GM21360 (cell line): ENCODE measurements around the gene IL18BP.

Experiments used
- ATAC-seq: cut with Tn5 transposase; IDR thresholded peaks from one replicate; pipeline ENCODE4 v1.9.1; 2021; ENCODE audit warnings: mild to moderate bottlenecking, moderate library complexity; ENCODE audit not compliant: unreplicated experiment

Gene IL18BP

DNA sequence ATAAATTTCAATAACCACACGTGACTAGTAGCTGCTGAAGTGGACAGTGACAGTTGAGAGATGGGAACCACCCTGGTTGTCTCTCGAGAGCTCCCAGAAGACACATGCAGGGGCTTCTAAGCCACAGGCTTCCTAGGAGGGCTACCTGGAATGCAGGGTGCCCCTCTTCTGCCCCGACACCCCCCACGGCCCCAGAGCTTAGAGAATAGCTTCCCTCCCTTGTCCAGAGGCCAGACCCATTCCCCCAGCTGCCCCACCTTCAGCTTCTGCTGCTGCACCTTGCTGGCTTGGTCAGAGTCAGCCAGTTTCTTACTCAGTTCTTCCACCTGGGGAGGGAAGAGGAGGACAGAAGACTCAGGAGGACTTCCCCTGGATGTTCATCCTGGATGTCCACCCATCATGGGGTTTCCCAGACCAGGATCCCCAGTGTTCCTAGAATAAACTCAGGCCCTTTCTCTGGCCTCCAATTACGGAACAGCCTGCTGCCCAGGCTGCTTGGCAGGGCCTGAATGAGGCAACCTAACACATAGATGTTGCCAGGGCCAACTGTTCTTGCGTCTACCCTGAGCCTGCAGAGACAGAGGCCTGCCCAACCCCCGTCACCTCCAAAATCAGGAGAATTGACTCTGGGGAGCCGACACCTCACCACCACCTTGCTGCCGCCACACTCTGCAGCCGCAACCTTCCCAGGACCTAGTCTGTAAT, 12.0 kb downstream of the IL18BP start:
- ATAC-seq: no peak

DNA sequence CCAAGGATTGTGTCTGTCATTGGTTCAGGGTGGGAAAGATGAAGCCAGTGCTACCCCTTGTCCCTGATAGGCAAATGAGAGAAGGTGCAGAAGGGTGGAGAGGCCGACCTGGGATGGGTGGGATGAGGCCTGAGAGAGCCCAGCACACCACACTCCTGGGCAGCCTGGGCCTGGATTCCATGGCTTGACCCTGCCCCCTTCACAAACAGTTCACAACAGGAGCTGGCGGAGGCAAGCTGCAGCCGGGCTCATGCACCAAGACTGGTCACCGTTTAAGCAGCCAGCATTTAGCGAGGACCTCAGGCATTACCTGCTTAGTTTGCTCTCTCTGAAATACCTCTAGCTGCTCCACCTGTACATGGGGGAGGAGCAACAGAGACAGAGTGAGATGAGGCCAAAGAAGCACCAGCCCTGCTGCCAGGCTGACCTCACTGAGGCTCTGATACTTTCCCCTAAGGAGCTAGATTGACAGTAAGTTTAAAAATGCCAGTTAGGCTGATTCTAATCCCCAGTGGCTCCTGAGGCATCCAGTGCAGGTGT, 13.5 kb downstream of the IL18BP start:
- no peak for ATAC-seq

DNA sequence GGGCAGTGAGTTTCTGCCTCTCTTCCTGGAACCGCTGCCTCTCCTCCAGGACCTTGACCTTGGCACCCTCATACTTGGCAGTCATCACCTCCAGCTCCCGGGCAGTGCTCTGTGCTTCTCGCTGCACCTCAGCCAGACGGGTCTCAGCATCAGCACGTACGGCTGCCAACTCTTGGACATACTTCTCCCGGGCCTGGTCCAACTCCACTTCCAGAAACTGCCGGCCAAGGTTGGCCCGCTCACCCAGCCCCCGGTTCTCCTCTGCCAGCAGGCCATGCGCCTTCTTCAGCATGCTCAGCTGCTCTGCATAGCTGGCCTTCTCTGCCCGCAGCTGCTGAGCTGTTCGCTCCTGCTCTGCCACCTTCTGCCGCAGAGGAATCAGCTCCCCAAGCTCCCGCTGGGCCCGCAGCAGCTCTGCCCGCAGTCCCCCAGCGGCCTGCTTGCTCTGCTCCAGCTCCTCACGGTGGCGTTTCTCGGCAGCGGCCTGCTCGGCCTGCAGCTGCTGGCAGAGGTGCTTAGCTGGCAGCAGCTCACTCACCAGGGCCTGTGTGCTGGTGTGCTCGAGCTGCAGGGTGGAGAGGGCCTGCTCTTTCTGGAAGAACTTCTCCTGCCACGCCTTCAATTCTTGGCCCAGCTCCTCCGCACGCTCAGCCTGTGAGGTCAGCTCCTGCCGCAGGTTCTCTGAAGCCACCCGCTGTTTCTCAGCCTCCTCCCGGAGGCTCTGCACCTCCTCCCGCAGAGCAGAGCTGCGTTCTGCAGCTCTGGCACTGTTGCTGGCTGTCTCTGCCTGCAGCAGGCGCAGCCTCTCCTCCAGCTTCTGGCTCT, 14.4 kb downstream of the IL18BP start:
- no peak for ATAC-seq

DNA sequence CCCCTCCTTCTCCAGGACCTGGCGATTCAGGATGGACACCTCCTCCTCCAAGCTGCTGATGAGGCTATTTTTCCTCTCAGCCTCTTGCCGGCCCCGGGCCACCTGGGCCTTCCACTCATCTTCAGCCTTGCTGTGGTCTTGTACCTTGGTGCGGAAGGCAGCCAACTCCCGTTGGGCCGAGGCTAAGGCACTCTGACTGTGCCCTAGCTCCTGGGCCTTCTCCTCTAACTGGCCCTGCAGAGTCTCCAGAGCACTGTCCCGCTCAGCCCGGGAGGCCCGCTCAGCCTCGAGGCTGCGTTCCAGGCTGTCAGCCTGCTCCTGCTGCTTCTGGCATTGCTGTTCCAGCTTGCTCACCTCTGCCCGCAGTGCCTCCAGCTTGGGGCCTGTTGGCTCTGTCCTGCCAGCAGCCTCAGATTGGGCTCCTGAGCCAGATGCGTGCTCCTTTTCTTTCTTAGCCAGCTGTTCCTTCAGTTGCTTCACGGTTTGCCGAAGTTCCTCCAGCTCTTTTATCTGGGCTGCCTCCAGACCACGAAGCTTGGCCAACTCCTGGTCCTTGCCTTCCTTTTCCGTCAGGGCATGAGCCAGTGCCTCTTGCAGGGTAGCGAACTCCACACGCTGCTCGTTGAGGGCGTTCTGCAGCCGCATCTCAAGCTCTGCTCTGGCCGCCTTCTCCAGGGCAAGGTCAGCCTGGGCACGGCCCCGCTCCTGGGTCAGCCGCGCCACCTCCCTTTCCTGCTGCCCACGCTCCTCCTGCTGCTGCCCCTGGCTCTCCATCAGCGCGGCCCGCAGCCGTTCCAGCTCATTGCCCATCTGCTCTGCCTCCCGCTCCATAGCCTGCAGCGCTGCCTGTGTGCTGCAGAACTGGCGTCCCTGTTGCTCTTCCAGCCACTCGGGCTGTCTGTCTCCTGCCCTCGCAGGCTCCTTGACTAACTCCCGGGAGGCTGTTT, 15.3 kb downstream of the IL18BP start:
- no peak for ATAC-seq

DNA sequence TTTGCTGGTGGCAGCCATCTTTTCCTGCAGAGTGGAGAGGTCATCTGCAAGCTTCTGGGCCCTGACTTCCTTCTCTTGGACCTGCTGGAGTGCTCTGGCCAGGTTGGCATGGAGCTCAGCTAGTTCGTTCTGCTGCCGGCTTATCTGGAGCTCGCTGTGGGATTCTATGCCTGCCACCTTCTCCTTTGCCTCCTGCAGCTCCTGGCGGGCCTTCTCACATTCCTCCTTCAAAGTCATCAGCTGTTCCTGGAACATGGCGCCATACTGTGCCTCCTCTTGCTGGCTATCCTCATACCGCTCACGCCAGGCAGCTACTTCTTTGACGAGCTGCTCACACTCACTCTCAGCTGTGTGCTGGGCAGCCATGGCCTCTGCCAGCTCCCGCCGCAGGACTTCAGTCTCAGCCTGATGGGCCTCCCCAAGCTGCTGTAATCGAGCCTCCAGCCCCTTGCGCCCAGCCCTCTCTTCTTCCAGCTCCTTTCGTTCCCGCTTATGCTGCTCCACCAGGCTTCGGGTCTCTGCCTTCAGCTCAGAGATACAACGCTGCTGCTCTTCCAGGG, 16.1 kb downstream of the IL18BP start:
- no peak for ATAC-seq

DNA sequence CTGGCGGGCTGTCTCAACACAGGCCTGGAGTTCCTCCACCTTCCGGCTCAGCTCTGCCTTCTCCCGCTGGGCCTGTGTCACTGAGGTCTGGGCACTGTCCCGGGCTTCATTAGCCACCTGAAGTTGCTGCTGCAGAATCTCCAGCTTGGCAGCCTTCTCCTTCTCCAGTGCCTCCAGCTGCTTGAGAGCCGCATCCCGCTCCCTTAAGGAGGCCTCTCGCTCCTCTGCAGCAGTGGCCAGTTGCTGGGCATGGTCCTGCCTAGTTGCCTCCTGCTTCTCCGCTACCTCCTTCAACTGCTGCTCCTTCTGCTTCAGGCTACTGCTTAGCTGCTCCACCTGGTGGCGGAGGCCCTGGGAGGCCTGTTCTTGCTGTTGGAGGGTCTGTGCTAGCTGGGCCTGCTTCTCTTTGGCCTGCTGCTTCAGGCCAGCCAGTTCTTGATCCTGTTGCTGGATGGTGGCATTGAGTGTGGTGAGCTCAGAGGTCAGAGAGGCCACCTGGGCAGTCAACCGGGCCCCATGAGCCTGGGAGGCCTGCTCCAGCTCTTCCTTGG, 16.9 kb downstream of the IL18BP start:
- no peak for ATAC-seq

DNA sequence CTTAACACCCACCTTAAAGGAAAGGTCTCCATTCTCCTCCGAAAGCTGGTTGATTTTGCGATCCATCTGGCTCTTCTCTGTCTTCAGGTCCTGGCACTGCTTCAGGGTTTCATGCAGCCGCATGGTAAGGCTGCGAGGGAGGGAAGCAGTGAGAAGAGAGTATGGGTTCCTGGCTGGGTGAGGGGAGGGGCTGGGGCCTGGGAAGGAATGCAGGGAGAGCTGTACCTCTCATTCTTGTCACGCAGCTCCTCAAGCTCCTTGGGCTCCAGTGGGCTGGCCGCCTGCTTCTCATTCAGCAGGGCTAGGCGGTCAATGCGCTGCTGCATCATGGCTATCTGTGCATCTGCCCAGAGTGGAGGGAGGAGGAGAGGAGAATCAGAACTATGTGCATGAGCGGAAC, 19.5 kb downstream of the IL18BP start:
- no peak for ATAC-seq

DNA sequence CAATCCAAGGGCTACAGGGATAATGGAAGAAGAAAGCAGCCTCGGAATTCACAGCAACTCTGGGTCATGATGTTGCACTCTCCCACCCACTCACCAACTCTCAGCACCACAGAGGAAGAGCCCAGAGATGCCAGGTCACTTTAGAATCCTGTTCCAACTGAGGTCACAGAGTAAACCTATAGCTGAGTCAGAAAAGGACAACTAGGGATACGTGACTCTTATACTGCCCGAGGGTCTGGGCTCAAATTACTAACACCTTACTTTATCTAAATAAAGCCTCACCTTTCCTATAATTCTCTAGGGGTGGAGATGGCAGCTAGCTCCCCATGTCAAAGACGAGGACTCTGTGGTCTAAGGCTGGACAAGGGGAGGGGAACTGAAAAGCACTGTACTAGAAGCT, 24.6 kb downstream of the IL18BP start:
- no peak for ATAC-seq

DNA sequence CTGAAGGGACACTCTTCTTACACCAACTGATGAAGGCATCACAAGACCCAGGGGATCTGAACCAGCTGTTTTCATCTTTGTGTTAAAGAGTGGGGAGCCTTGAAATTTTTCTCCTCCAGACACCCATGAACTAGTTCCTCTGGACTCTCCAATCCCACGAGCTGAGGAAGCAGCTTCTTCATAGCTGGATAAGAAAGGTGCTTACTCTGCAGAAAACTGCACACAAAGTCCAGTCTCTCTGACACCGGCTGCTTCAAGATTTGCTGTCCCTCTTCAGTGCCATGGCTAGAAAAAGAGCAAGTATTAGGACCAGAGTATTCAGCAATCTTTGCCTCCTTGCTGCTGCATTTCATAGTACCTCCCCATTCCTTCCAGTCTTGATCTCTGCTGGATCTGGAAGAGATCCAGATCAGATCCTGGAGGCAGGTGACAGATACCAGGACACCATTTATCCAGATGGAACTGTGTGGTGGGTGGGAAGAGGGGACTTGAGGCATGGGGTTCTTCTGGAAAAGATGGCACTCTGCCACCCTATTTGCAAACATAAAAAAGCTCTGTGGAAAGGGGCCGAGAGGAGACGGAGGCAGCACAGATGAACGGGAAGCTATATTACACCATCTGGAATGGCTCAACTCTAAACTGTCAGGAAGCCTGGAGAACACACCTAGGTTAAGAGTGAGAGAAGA, 25.5 kb downstream of the IL18BP start:
- no peak for ATAC-seq

DNA sequence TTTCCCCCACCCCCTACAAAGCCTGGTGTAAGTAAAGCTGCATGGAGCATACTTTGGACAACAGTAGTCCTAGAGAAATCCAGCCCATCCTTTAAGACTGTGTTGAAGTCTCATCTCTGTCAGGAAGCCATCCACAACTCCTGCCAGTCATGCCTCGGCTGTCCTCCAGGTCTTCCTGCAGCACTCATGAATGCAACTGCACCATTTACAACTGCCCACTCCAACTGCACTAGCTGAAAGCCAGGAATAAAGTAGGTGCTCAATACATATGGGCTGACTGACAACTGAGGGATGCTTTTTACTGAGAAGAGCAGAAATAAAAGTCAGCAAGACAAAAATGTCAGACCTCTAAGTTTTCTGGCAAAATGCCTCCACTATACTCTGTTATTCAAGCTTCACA, 27.4 kb downstream of the IL18BP start:
- no peak for ATAC-seq

DNA sequence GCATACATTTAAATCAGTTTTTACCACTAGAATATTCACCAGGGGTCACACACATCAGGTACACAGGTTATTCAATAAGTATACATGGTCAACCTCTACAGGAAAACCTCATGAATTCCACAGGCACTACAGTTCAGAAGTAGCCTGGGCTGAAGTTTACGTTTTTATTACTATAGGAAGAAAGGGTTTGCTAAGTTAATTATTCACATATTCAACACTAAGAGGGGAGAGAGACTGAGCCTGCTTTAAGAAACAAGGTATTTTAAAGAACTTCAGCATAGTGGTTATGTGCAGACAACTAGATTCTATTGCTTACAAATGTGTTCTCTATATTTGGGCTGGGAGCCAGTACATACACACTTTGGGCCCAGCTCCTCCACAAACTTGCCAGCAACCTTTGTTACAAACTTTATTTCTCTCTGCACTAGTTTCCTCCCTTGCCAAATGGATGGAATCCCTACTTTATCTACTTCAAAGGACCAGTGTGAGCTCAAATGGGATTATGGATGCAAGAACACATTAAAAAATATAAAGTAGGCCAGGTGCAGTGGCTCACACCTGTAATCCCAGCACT, 31.9 kb downstream of the IL18BP start:
- no peak for ATAC-seq

DNA sequence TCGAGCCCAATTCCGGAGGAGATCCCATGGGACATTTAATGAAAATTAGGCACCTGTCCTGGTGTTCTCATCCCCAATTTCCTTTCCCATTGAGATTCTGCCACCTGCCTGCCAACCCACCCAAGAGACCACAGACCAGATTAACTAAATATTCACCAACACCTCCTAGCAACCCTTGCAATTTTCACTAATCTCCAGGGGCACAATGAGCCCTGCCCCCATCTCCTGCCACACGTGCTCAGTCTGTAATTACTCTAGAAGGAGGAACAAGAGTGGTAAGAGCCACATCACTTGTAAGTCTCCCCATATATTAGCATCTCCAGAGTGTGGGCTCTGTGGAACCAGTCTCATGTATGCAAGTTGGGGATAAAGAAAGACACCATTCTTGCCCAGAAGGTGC, 38.0 kb downstream of the IL18BP start:
- no peak for ATAC-seq

DNA sequence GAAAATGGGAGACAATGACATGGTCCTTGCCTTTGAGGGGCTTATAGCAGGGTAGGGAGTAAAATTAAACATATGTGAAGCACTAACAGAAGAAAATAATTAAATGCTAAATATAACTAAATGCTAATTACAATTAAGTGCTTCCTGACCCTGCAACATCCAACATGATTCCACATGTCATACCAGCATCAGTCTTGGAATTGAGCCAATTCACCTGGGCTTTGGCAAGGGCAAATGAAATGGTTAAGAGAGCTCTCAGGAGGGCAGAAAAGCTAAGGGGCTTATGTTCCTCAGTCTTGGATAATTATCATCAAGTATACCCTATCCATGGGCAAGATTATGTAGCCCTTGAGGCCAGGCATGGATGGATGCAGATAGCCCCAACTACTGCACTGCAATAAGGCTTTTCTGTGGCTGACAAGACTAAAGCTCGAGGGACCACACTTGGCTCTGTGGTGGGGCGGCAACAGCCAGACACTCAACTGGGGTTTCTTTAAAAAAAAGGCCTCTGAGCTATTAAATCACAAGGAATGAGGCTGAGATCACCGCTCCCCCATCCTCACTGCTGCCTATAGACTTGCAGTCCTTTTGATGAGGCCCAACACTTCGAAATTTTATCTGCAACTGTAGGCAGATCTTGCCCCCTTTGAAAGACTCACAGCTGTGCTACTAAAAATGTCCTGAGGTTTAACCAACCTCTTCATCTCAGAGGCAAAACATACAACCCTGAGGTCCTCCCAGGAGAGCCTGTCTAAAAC, 39.0 kb downstream of the IL18BP start:
- no peak for ATAC-seq

DNA sequence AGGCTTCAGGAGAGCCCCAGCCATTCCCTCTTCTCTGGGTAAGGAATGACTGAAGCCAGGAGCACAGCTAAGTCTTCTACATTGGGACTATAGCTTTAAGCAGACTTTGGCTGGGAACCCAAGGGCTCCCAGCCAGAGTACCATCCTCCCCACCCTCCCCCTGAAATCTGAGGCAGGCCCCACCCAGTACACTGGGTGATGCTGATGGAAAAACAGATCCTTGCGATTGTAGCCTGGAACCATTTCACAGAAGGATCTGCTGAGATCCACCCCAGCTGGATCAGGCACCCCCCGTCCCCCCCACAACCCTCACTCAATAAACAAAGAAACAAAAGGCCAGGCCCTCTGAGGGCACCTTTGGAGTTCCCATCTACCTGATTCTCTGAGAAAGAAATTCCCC, 39.8 kb downstream of the IL18BP start:
- no peak for ATAC-seq

DNA sequence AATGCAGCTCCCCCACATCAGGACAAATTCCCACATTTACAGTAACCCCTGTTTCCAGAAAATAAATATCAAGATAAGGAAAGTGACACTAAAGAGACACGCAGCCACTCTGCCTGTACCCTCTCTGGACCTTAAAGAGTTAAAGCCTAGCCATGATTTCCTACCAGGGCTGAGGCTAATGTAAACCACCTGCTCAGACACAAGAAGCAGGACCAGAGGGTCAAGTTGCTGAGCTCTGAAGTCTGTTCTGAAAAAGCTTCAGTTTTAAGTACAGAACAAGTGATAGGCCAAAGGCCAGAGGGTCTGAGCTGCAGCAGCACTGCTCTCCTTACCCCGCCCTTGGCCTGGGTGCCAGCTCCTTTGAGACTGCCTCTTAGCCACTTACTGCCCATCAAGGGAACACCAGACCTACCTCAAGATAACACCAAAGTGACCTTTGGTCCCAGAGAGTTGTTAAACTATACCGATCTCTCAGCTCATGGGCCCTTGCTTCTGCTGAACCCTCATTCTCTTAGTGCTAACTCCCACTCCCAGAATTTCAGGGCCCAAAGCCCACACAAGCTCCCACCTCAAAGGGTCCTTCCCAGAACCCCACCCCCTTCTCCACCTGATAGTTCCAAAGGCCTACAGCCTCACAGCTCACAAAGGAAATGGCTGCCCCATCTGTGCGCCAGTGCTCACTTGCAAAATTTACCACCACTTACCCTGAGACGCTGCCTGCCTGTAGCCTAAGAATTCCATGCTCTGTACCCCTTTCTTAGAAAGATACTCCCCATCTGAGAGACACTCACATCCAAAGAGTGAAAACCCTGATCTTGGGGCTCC, 40.5 kb downstream of the IL18BP start:
- ATAC-seq: no peak

DNA sequence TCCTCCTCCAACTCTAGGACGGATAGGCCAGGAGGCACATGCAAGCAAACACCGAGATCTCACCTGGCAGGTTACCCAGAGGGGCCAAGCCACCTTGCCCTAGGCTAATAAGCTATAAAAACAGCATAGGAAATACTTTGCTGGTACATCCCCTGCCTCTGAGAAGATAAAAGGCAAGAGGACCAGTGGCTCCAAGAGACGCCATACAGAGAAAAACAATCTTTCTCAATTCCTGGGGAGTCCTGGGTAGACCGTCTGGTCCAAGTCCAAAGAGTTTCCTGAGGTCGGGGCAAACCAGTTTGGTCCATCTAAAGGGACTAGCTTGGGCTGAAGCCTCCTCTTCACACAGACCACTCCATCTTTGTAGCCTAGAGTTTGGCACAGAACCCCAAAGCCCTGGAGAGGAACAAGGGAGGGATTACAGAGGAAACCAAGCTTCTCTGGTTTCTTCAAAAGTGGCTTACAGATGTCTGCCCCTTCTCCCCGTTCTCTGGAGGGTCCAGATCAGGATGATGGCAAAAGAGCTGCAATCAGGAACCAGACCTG, 41.2 kb downstream of the IL18BP start:
- ATAC-seq: no peak

DNA sequence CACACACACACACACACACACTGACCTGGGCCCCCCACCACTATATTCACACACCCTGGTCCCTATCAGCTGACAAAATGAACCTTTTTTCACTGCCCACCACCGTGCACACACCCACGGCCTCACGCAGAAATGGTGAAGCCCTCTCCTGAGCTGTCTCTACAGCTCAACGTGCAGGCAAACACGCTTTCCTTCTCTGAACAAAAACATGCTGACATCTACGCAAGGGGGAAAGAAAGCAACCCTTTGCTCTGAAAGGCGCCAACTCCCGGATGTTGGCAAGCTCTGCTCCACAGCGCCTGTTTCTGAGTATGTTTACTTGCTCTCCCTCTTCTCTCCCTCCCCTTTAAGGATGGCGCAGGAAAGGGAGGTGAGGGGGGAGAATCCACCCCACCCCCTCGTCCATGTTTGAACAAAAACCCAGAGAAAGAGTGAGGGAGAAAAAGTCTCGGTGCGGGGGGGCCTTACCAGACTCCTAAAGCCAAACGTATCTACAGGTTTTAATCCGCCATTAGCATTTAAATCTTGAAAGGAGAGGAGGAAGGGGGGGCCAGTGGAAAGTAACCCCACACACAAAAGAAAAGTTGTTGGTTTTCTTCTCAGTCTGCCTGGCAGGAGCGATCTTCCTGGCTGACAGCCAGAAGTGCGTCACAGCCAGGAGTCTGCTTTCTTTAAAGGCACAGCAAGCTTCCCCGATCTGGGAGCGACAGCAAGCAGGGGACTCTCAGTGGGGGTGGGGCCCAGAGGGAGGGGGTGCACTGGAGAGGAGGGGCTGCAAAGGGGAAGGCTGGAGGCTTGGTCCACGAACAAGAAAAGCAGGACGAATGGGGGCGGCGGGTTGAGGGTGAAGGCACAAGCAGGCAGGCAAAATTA, 42.0 kb downstream of the IL18BP start:
- ATAC-seq: no peak
